ENCODE results near the gene HDDC3. TPM values are rescaled to one million over a fixed set of nuclear protein-coding genes. Genes with fewer than 3 reads are reported as not detected.
A peak's percentile ranks its signal among the peaks of the same experiment; 100 is the strongest.

Gene HDDC3
- total RNA-seq, 1 experiment from 2014 or later, result 5.3 TPM

GRCh38 chr15:90932660-90932991, 277 bp upstream of the HDDC3 start:
- POLR2A ChIA-PET, result interaction anchor here (0.6 kb wide), 1 partner anchor 16 kb away, joined by 4 read pairs; no protein-coding TSS in a partner anchor
- TF ChIP-seq, protein P1, sequence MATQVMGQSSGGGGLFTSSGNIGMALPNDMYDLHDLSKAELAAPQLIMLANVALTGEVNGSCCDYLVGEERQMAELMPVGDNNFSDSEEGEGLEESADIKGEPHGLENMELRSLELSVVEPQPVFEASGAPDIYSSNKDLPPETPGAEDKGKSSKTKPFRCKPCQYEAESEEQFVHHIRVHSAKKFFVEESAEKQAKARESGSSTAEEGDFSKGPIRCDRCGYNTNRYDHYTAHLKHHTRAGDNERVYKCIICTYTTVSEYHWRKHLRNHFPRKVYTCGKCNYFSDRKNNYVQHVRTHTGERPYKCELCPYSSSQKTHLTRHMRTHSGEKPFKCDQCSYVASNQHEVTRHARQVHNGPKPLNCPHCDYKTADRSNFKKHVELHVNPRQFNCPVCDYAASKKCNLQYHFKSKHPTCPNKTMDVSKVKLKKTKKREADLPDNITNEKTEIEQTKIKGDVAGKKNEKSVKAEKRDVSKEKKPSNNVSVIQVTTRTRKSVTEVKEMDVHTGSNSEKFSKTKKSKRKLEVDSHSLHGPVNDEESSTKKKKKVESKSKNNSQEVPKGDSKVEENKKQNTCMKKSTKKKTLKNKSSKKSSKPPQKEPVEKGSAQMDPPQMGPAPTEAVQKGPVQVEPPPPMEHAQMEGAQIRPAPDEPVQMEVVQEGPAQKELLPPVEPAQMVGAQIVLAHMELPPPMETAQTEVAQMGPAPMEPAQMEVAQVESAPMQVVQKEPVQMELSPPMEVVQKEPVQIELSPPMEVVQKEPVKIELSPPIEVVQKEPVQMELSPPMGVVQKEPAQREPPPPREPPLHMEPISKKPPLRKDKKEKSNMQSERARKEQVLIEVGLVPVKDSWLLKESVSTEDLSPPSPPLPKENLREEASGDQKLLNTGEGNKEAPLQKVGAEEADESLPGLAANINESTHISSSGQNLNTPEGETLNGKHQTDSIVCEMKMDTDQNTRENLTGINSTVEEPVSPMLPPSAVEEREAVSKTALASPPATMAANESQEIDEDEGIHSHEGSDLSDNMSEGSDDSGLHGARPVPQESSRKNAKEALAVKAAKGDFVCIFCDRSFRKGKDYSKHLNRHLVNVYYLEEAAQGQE (IDR thresholded peaks at IDR 0.05; ENCODE audit: insufficient read depth in 1 of 2, low read depth in 2 of 2, low read length in 1 of 2), result no peak
- TF ChIP-seq, protein P2, sequence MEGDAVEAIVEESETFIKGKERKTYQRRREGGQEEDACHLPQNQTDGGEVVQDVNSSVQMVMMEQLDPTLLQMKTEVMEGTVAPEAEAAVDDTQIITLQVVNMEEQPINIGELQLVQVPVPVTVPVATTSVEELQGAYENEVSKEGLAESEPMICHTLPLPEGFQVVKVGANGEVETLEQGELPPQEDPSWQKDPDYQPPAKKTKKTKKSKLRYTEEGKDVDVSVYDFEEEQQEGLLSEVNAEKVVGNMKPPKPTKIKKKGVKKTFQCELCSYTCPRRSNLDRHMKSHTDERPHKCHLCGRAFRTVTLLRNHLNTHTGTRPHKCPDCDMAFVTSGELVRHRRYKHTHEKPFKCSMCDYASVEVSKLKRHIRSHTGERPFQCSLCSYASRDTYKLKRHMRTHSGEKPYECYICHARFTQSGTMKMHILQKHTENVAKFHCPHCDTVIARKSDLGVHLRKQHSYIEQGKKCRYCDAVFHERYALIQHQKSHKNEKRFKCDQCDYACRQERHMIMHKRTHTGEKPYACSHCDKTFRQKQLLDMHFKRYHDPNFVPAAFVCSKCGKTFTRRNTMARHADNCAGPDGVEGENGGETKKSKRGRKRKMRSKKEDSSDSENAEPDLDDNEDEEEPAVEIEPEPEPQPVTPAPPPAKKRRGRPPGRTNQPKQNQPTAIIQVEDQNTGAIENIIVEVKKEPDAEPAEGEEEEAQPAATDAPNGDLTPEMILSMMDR (IDR thresholded peaks at IDR 0.05), result peak; percentile 40
- in situ Hi-C loops (cut with HindIII; ENCODE audit: low pct_unique_long_range_greater_than_20kb, low sequenced_read_pairs) (no loop called here), intact Hi-C loops (cut with micrococcal nuclease; ENCODE audit: unreplicated experiment) (no loop called here)
- CTCF ChIA-PET, result interaction anchor here (0.5 to 3.1 kb wide), 8 partner anchors 10 to 285 kb away, joined by 3 to 16 read pairs (median 4); partner anchors contain the start of genes FES and MAN2A2
- H3K4me3 ChIP-seq (ENCODE audit: low read depth in 2 of 2, low read length in 2 of 2), result peak overlapping the region; percentile 76 to 78; a peak in 3 of 4 replicates
- ATAC-seq (no peak), DNase-seq (ENCODE audit: low read depth, low spot score) (no peak)
- H3K27ac ChIP-seq (ENCODE audit: low read length), result peak overlapping the region; percentile 20; the same call in 1 of the 2 replicates
- no peaks in the 10 kb centered on the region for H3K27me3 ChIP-seq (ENCODE audit: control insufficient read depth, insufficient read depth, low read length)
- peaks cover 2% of the 10 kb centered on the region; the same call in 1 of the 2 replicates for H3K36me3 ChIP-seq (ENCODE audit: control insufficient read depth, insufficient read depth, low read length)
- H3K4me1 ChIP-seq (ENCODE audit: control insufficient read depth, insufficient read depth, low read length), result peaks cover 29% of the 10 kb centered on the region
- no TSS peak for BruUV-seq (replicated peaks)
- H3K9me3 ChIP-seq (ENCODE audit: control insufficient read depth, insufficient read depth, low read depth, low read length), result no peaks in the 10 kb centered on the region

- CTCF ChIA-PET, result interaction anchor here (0.6 to 3.1 kb wide), 14 partner anchors 9 to 936 kb away, joined by 3 to 16 read pairs (median 4); partner anchors contain the start of genes BLM and MAN2A2
- H3K36me3 ChIP-seq (ENCODE audit: control insufficient read depth, insufficient read depth, low read length), result peaks cover 2% of the 10 kb centered on the region; the same call in 1 of the 2 replicates
- no peak for DNase-seq (ENCODE audit: low read depth, low spot score)
- H3K27ac ChIP-seq (ENCODE audit: low read length), result peak overlapping the region; percentile 99
- no peaks in the 10 kb centered on the region for H3K9me3 ChIP-seq (ENCODE audit: control insufficient read depth, insufficient read depth, low read depth, low read length)
- POLR2A ChIA-PET, result no interaction called here
- no TSS peak for BruUV-seq (replicated peaks)
- intact Hi-C loops (cut with micrococcal nuclease; ENCODE audit: unreplicated experiment), result no loop called here
- peak overlapping the region; percentile 76 to 78 for H3K4me3 ChIP-seq (ENCODE audit: low read depth in 2 of 2, low read length in 2 of 2)
- TF ChIP-seq TCF7L2 (IDR thresholded peaks at IDR 0.05; ENCODE audit: low read depth, low read length) (no peak), POLR2AphosphoS5 (IDR thresholded peaks at IDR 0.05; ENCODE audit: low read depth, low read length) (no peak), SIN3A (IDR thresholded peaks at IDR 0.05; ENCODE audit: borderline replicate concordance, insufficient read depth, low read depth, low read length) (no peak)
- TF ChIP-seq, protein P1 (IDR thresholded peaks at IDR 0.05; ENCODE audit: insufficient read depth in 1 of 2, low read depth in 2 of 2, low read length in 1 of 2), result no peak
- TF ChIP-seq, protein P2 (IDR thresholded peaks at IDR 0.05), result 0 out of 2 replicates have a peak, but pooled peaks have one; percentile 60
- H3K27me3 ChIP-seq (ENCODE audit: control insufficient read depth, insufficient read depth, low read length), result no peaks in the 10 kb centered on the region
- in situ Hi-C loops (cut with HindIII; ENCODE audit: low pct_unique_long_range_greater_than_20kb, low sequenced_read_pairs), result no loop called here
- no peak for ATAC-seq
- peaks cover 28% of the 10 kb centered on the region for H3K4me1 ChIP-seq (ENCODE audit: control insufficient read depth, insufficient read depth, low read length)
These were observed 848 bp downstream of the HDDC3 start for GRCh38 chr15:90931575-90931827.
